Stimulated activated CD8-positive, alpha-beta memory T cell treated with anti-CD3 and anti-CD28 coated beads, Interleukin-4, amount 100 ng/mL, for 24 hours (primary cell): Measurements from ENCODE around the gene FBXO28.
"Not testable (repeated sequence)": the region's sequence is repeated elsewhere in the genome, so short reads cannot be mapped to it uniquely, and the experiment has no call there.

Experiments
- DNase-seq: peaks from one replicate; pipeline ENCODE4 v3.0.0-alpha.2; 2020; ENCODE audit warnings: low read depth

The FBXO28 gene, protein sequence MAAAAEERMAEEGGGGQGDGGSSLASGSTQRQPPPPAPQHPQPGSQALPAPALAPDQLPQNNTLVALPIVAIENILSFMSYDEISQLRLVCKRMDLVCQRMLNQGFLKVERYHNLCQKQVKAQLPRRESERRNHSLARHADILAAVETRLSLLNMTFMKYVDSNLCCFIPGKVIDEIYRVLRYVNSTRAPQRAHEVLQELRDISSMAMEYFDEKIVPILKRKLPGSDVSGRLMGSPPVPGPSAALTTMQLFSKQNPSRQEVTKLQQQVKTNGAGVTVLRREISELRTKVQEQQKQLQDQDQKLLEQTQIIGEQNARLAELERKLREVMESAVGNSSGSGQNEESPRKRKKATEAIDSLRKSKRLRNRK

DNA sequence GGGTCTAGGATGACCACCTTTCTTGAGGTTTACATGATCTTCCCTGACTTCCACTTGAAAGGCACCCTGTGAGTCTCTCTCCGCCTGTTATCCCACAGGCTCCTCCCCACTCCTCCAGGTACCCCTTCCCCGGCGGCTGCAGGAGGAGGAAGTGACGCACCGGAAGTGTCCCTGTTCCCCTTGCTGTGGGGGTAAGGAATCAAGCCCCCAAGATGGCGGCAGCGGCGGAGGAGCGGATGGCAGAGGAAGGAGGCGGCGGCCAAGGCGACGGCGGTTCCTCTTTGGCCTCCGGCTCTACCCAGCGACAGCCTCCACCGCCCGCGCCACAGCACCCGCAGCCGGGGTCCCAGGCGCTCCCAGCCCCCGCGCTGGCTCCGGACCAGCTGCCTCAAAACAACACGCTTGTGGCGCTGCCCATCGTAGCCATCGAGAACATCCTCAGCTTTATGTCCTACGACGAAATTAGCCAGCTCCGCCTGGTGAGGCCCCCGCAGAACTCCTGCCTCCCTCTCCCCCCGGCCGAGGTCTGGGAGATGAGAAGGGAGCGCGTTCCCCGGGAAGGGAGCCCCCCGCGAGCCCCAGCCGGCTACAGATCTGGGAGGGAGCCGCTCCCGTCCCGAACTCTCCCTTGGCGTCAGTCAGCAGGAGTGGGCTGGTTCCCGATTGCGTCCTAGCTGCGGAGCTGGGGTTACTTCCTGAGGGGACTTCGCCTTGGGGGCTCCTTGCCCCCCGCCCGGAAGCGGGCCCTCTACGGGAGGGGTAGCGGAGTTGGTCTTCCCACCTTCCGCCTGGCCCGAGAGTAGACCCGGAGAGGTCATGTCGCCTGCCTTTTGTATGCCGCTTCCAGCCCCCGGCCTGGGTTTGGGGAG is at the start of gene FBXO28:
TSS of gene FBXO28 (plus strand) at position 194 of the 869 bp plus-strand sequence. CDS start at position 213, 19 bp downstream.
- DNase-seq, result peak; percentile 92

- DNase-seq, result no peak
Observed at GRCh38 chr1:224064150-224064549, 49.8 kb upstream of the FBXO28 start.

DNA sequence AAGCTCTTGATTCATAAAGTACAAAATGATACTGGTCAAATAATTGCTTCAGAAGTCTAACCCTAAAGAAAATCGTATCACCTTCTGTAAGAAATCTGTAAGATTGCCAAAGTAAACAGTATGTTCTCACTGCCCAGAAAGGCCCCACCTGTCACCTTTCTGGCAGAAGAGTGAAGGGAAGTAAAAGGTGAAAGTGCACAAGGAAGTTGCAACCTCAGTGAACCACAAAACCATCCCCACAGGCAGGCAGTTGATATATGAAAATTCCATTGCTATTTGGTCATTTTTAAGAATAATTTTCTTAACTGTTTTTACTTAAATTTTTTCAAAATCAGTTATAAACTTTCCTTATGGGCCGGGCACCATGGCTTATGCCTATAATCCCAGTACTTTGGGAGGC is 48.5 kb upstream of the FBXO28 start:
- DNase-seq, result no peak

DNA sequence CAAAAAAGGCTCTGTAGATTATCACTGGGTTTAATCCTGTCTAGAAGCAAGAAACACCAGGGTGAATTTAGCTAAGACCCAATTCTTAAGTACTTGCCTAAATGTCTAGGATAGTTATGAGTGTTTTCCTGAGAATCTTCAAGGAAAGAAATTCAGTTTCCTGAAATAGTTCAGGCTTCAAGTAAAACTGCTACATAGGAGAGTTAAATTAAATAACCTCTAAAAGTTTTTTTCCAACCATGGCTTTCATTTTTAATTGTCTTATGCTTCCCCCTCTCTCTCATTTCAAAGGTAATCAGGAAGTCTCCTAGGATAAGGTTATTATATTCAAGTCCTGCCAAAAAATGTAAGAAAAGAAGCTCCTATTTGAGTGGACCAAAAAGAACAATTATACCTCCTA is 46.7 kb upstream of the FBXO28 start:
- DNase-seq, result no peak

DNA sequence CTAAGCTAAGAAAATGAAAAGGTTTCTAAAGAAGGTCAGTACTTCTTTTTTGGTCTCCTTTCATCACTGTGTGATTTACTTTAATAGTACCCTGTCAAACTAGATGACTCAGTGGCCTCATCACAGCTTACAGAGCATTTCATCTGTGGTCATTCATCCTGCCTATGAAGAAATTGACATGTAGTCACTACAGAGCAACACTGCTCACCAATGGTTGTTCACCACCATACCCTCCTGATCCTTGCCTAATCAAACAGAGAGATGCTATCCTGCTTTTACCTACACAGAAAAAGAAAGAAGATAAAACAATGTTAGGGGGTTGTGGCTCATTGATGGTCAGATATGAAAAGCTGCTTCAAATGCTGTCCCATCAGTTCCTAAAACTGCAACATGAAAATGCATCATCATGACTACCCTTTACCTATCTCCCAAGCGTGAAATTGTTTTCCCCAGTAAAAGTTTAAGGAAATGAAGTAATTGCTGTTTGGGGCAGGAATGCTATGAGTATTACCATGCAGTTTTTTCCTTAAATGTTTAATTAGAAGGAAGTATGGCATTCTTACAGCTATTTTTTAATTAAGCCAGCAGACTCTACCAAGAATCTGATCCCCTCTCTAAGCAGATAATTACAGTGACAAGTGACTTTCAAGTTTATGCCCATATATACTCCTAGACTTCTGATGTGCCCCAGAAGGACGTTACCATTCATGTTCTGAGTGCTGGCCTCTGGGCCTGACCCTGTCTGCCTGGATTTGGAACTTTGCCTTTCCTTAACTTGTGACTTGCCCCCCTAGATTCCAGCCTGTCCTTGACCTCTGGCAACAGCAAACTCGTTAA is 46.1 kb upstream of the FBXO28 start:
- no peak for DNase-seq

DNA sequence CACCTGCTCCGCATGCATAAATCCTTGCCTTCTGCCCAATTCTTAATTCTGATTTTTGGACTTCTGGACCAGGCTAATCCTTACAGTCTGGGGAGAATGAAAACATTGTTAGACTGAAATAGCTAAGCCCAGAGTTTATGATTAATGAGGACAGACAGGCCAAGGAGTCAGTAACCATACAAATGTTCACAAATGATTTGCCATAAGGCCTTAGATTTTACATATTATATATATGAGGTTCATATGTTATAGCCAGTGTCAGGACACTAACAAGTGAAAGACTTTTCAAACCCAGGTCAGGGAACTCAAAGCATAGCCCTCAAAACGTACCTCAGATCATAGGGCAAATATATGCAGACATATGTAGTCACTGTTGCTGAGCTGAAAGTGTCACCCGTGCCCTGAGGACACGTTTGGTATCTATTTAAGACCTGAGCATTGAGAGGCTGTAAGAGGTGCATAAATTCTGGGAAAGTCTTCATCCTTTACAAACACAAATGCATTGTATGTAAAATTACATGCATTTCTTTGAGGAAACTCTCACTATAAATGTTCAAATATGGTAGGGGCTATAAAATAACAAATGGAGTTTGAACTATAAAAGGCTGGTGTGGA is 45.3 kb upstream of the FBXO28 start:
- DNase-seq, result no peak

GRCh38 chr1:224069138-224069537 is 44.8 kb upstream of the FBXO28 start:
- DNase-seq, result no peak

DNA sequence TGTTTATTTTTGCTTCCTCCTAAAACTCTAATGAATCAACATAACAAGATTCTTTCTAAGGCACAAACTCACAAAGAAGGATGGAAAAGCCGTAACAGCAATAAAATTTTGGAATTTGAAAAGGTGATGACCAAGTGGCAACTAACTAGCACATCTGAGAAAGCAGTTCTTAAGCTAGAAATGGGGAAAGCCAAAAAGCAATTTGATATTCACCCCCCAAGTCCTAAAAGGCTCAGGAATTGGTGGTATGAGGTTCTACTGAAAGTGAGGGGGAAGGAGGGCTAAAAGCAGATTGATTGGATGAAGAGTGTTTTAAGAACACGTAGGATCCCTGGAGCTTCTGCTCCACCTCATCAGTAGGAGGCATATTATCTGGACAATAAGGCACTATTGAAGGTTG is 43.4 kb upstream of the FBXO28 start:
- no peak for DNase-seq

GRCh38 chr1:224076407-224076806 is 37.5 kb upstream of the FBXO28 start:
- DNase-seq, result no peak

- not testable (repeated sequence) for DNase-seq
Observed at GRCh38 chr1:224079644-224080043, 34.3 kb upstream of the FBXO28 start.

DNA sequence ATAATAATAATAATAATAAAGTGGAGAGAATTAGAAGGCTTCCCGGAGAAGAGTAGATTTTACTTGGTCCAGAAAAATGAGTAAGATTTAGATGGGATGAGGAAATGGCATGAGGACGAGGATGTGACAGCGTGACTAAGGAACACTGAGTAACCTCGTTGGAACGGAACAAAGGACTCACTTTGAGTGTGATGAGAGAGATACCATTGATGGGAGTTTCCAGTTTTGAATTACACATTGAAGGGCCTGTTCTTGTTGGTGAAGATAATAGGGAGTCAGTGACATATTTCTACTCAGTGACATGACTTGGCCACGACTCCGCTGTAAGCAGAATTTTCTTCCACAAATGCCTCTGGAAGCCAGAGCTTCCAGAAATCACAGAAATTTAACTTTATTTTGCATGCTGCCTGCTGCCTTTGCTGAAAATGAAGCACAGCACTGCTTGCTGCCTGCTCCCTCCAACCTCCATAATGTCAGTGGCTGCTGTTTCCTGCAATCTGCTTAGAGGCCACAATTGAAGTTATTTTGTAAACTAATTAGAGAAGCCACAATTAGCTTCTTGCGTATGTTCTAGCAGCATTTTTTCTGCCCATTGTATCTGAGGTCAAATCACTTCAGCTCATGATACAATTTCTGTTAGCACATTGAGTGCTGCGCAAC is 33.7 kb upstream of the FBXO28 start:
- DNase-seq, result no peak

DNA sequence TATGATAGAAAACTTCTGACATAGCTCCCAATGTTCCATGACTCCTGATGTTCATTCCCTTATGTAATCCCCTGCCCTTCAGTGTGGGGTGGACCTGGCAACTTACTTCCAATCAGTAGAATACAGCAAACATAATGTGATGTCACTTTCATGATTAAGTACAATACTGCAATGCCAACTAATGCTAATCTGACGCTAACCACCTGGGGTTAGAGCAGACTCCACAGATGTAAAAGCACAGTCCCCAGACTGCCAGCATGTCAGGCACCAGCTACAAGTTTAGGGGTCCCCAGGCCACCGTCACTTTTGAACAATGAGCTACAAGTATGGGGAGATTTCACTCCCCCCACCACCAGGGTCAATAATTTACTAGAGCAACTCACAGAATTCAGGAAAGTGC is 32.3 kb upstream of the FBXO28 start:
- no peak for DNase-seq

DNA sequence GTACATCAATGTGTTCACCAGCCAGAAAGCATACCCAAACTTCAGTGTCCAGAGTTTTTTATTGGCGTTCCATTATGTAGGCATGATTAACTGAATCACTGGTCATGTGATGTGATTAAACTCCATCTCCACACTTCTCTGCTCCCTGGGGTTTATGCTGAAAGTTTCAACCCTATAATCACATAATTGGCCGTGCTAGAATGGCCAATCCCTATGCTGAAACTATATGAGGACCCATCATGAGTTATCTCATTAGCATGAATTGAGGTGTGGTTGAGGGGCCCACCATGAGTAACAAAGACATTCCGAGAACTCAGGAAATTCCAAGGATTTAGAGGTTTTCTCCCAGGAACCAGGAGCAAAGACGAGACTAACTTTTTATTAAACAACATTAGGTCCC is 31.8 kb upstream of the FBXO28 start:
- DNase-seq, result no peak

GRCh38 chr1:224084867-224085266 is 29.0 kb upstream of the FBXO28 start:
- no peak for DNase-seq

DNA sequence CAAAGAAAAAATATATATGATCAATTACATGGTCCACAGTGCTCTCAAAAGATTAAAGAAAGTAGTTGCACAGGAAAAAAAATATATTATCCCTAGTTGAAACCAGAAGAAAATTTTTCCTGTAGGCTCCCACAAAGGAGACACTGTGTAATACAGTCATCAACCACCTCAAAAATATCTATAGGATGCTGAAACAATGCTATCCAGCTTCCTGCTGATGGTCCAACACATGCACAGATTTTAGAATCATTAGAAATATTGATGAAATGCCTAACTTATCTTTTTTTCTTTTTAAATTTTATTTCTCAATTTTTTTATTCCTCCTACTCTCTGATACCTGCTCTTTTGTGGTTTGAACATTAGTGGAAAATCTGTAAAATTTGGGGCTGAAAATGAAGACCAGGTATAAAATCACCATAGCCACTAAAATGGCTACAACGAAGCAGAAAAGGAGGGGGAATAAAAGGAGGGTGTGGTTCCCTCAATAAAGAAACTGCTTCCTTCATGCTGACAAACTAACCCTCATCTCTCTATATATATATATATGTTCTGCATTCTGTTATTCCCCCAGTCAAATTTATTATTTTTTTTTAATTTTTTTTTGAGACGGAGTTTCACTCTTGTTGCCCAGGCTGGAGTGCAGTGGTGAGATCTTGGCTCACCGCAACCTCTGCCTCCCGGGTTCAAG is 28.3 kb upstream of the FBXO28 start:
- DNase-seq, result no peak

DNA sequence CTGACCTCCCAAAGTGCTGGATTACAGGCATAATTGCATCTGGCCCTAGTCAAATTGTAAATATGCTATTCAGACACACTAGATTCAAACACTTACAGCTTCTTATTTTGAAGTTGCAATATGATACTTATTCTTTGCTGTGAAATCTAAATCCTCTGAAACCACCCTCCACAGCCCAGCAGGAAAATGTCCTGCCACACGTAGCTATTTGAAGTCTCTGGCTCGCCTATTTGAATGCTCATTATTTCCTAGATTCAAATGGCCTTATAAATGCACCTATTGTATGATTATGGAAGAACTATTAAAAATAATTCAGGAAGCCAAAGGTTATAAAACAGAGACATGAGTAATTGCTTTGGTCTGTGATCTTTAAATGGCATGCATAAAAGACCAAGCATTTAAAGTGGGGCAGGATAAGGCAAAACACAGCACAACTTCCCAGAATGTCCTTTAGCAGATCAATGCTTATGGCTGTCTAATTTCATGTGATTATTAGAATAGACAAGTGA is 26.6 kb upstream of the FBXO28 start:
- no peak for DNase-seq

DNA sequence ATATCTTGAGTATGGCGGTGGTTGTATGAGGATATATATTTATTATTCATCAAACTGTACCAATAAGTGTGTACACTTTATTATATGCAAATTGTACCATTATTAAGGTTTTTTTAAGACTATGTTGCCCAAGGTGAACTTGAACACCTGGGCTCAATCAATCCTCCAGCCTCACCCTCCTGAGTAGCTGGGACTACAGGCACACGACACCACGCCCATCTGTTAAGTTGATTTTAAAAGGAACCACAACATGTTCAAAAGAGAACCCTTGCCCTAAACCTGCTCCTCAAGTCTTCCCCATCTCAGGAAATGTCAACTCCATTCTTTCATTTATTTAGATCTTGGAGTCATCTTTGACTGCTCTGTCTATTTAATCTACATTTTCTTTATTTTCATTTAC is 24.3 kb upstream of the FBXO28 start:
- no peak for DNase-seq

GRCh38 chr1:224090116-224090515 is 23.8 kb upstream of the FBXO28 start:
- no peak for DNase-seq

GRCh38 chr1:224092111-224092510 is 21.8 kb upstream of the FBXO28 start:
- no peak for DNase-seq

DNA sequence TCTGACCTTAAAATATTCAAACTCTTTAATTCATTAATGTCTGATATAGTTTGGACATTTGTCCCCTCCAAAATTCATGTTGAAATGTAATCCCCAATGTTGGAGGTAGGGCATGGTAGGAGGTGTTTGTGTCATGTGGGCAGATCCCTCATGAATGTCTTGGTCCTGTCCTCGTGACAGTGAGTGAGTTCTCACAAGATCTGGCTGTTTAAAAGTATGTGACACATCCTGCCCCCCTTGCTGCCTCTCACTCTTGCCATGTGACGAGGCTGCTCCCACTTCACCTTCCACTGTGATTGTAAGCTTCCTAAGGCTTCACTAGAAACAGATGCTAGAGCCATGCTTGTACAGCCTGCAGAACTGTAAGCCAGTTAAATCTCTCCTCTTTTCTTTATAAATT is 21.3 kb upstream of the FBXO28 start:
- no peak for DNase-seq

DNA sequence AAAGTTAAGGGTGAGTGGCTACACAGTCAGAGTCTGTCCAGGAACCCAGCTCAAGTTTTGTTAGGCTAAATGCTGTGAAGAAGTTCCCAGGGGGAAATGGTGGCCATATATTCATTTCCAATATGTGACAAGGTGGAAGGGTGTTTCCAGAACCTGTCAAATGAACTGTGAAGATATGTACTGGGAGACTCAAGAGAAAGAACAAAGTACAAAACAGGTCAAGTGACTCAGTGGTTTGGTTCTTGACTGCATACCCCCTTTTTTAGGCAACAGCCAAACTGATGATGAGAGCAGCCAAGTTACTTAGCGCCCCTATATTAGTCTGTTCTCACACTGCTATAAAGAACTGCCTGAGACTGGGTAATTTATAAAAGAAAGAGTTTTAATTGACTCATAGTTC is 18.6 kb upstream of the FBXO28 start:
- no peak for DNase-seq
